Heart left ventricle (tissue), 13 donors: ENCODE data around the gene ABCB4.

Experiments used
- POLR2A ChIP-seq, 2 donors: fragments of 450-650 bp; IDR thresholded peaks; one replicate each; pipeline ENCODE4 v1.6.1; 2017; ENCODE audit warnings: antibody characterized with exemption in 2 of 2, mild to moderate bottlenecking in 2 of 2, moderate library complexity in 2 of 2
- TF ChIP-seq, protein P1 (sequence below), 12 donors: fragments of 200-600 bp; sonication (generic) in 4 of 12; IDR thresholded peaks; one replicate each; pipeline versions ENCODE4 v1.5.0 to v1.8.0; 2018 to 2022; ENCODE audit warnings: antibody characterized with exemption in 12 of 12, mild to moderate bottlenecking in 5 of 12
- donor health status: ischemic (EF 13 %, LVEDD 7.1; RV severe dilation, severe dysfunction).
- donor health status: DM: no; HTN: yes; CAD: no.
- donor health status: DM: no; HTN: no; CAD: no.
- donor health status: ischemic (EF 25% LVEDD 6.9; RV normal size, moderate dysfunction).
- donor health status: ischemic (EF 25% LVEDD 5.7; RV mildly dilated, moderate dysfunction).
- donor health status: ischemic (EF 35%, LVEDD 5.7; RV mildly dilated, moderate dysfunction).
- donor health status: nonischemic (EF 11% LVEDD 7.7; RV severe dilation, severe dysfunction).
- donor health status: DM: yes; HTN: yes; CAD: no.
- donor health status: PGD.
- donor health status: ischemic (EF 29% LVEDD 5.4; RV normal size, mild dysfunction).
- donor health status: nonischemic (EF 23%, LVEDD 6.1; RV moderate dilation, normal function).

DNA sequence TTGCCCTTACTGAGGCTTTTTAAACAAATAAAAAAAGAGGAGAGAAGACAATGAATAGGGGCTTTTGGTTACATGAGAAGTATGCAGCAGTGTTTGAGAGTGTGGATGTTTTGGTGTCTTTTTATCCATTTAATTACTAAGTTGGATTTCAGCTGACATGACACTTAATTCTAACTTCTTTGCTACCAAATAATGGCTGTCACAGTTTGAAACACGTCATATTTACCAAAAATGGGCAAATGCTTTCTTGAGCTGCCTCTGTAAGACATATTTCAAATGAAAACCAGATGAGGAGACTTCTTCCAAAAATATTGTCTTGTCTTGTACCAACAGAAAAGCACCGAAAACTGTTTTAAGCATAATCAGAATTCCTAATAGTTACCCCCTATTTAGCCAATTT, 4.0 kb downstream of the ABCB4 start:
- TF ChIP-seq, protein P1, sequence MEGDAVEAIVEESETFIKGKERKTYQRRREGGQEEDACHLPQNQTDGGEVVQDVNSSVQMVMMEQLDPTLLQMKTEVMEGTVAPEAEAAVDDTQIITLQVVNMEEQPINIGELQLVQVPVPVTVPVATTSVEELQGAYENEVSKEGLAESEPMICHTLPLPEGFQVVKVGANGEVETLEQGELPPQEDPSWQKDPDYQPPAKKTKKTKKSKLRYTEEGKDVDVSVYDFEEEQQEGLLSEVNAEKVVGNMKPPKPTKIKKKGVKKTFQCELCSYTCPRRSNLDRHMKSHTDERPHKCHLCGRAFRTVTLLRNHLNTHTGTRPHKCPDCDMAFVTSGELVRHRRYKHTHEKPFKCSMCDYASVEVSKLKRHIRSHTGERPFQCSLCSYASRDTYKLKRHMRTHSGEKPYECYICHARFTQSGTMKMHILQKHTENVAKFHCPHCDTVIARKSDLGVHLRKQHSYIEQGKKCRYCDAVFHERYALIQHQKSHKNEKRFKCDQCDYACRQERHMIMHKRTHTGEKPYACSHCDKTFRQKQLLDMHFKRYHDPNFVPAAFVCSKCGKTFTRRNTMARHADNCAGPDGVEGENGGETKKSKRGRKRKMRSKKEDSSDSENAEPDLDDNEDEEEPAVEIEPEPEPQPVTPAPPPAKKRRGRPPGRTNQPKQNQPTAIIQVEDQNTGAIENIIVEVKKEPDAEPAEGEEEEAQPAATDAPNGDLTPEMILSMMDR (IDR thresholded peaks at IDR 0.05) = no peak
- TF ChIP-seq POLR2A (IDR thresholded peaks at IDR 0.05) = no peak
